HG03139 (cell line): ENCODE data around the gene COLEC12.
"Not testable (repeated sequence)": the region's sequence is repeated elsewhere in the genome, so short reads cannot be mapped to it uniquely, and the experiment has no call there.

Experiments
- ATAC-seq: cut with Tn5 transposase; IDR thresholded peaks from one replicate; pipeline ENCODE4 v1.9.1; 2021; ENCODE audit not compliant: unreplicated experiment

The COLEC12 gene

GRCh38 chr18:415047-415446 lies 85.5 kb downstream of the COLEC12 start:
- no peak for ATAC-seq

GRCh38 chr18:413233-413632 lies 87.3 kb downstream of the COLEC12 start:
- ATAC-seq = no peak

GRCh38 chr18:410047-410455 lies 90.5 kb downstream of the COLEC12 start:
- no peak for ATAC-seq

GRCh38 chr18:408367-408766 lies 92.1 kb downstream of the COLEC12 start:
- no peak for ATAC-seq

- no peak for ATAC-seq
These were observed 92.8 kb downstream of the COLEC12 start for GRCh38 chr18:407626-408224.

- no peak for ATAC-seq
These were observed 93.3 kb downstream of the COLEC12 start for GRCh38 chr18:407191-407590.

GRCh38 chr18:406677-407076 lies 93.8 kb downstream of the COLEC12 start:
- ATAC-seq = no peak

GRCh38 chr18:405006-405405 lies 95.5 kb downstream of the COLEC12 start:
- ATAC-seq = not testable (repeated sequence)

- no peak for ATAC-seq
These were observed 96.4 kb downstream of the COLEC12 start for GRCh38 chr18:404061-404636.

GRCh38 chr18:402129-402528 lies 98.4 kb downstream of the COLEC12 start:
- ATAC-seq = no peak

GRCh38 chr18:400456-400855 lies 100.0 kb downstream of the COLEC12 start:
- ATAC-seq = no peak

GRCh38 chr18:399631-400135 lies 100.8 kb downstream of the COLEC12 start:
- ATAC-seq = no peak

- no peak for ATAC-seq
These were observed 101.4 kb downstream of the COLEC12 start for GRCh38 chr18:398935-399630.

GRCh38 chr18:396556-396955 lies 103.9 kb downstream of the COLEC12 start:
- ATAC-seq = no peak

- no peak for ATAC-seq
These were observed 104.3 kb downstream of the COLEC12 start for GRCh38 chr18:396251-396555.

- ATAC-seq = no peak
These were observed 104.8 kb downstream of the COLEC12 start for GRCh38 chr18:395456-396250.

- no peak for ATAC-seq
These were observed 105.5 kb downstream of the COLEC12 start for GRCh38 chr18:394987-395362.

GRCh38 chr18:394262-394986 lies 106.1 kb downstream of the COLEC12 start:
- no peak for ATAC-seq

- ATAC-seq = no peak
These were observed 106.9 kb downstream of the COLEC12 start for GRCh38 chr18:393574-393957.

GRCh38 chr18:392928-393573 lies 107.5 kb downstream of the COLEC12 start:
- no peak for ATAC-seq
